OCI-LY1 (cell line): ENCODE results near the gene KAT7.
A peak's percentile ranks its signal among the peaks of the same experiment; 100 is the strongest.

ENCODE experiments used
- CTCF ChIP-seq: fragments of 200-600 bp; sonication (generic), shearing (Covaris generic); IDR thresholded peaks from 2 replicates; pipeline ENCODE4 v1.5.1; 2017; ENCODE audit warnings: mild to moderate bottlenecking, antibody characterized with exemption, low read length, moderate library complexity, mixed read lengths
- EZH2 ChIP-seq: fragments of 200-600 bp; sonication (generic), shearing (Covaris generic); IDR thresholded peaks from 2 replicates; pipeline ENCODE4 v1.8.0; 2017; ENCODE audit warnings: borderline replicate concordance, mixed run types, mild to moderate bottlenecking, antibody characterized with exemption, low read length, moderate library complexity, mixed read lengths

- TF ChIP-seq CTCF: peak; percentile 58
- no peak for TF ChIP-seq EZH2
Measured at GRCh38 chr17:49843774-49844350, 55.4 kb downstream of the KAT7 start.
